Testis (tissue), 3 donors: Measurements from ENCODE around the gene TMEM164. TPM values are rescaled to one million over a fixed set of nuclear protein-coding genes. Genes with fewer than 3 reads are reported as not detected.

Source experiments
- DNase-seq: peaks from one replicate; pipeline ENCODE4 v3.0.0-alpha.2; 2019
- H3K27ac ChIP-seq, 2 donors: fragments of 200-600 bp; sonication (generic); one replicate each; pipeline ENCODE4 v1.5.1; 2019
- H3K27me3 ChIP-seq: fragments of 200-600 bp; sonication (generic); one replicate; pipeline ENCODE4 v1.5.1; 2019
- H3K36me3 ChIP-seq: fragments of 200-600 bp; sonication (generic); one replicate; pipeline ENCODE4 v1.5.1; 2017; ENCODE audit warnings: low read depth; ENCODE audit errors: missing control alignments
- H3K4me1 ChIP-seq: fragments of 200-600 bp; sonication (generic); one replicate; pipeline ENCODE4 v1.5.1; 2019
- H3K4me3 ChIP-seq, 2 donors: fragments of 200-600 bp; sonication (generic); one replicate each; pipeline ENCODE4 v1.5.1; 2017 to 2019
- H3K9me3 ChIP-seq: fragments of 200-600 bp; sonication (generic); one replicate; pipeline ENCODE4 v1.5.1; 2017
- POLR2A ChIP-seq: fragments of 450-650 bp; IDR thresholded peaks from one replicate; pipeline ENCODE4 v1.6.1; 2017; ENCODE audit warnings: antibody characterized with exemption, mild to moderate bottlenecking, moderate library complexity
- WGBS, 2 donors: methylation state at CpG; one replicate each; pipeline ENCODE4 v1.1.5; 2018; 5-methylcytosine and 5-hydroxymethylcytosine counted together
- intact Hi-C: fragments of 100-400 bp; cut with DNase I; formaldehyde crosslinking; loops from one replicate; pipeline ENCODE4 v1.15.1; 2023; ENCODE audit warnings: low total_unique reads
- polyA plus RNA-seq: library from polyadenylated mRNA; stranded (reverse); fragments of 350-450 nt; fragmentation: Illumina TruSeq; extraction: RNeasy Lipid Tissue Mini Kit (QIAGEN cat#74804); gene quantifications from one replicate; pipeline ENCODE4 v1.2.3, GENCODE V29; 2014; ENCODE audit warnings: low read depth, low replicate concordance; ENCODE audit not compliant: insufficient read depth
- total RNA-seq, 2 donors: library from RNA; depleted of rRNA; stranded (reverse); fragments of >200 nt; gene quantifications; one replicate each; pipeline ENCODE4 v1.2.3, GENCODE V29; 2016
- TF ChIP-seq, protein P1 (sequence below), 3 experiments: fragments of 450-650 bp in 2 of 3; fragments of 200-600 bp in 1 of 3; sonication (generic) in 1 of 3; IDR thresholded peaks; one replicate each; pipeline ENCODE4 v1.5.1; 2016 to 2019; ENCODE audit warnings: antibody characterized with exemption in 3 of 3, mild to moderate bottlenecking in 2 of 3, moderate library complexity in 1 of 3

Gene TMEM164
- total and polyA plus RNA-seq, 3 donors from 2014 or later: 7.9 to 13.9 (median 8.1) TPM

DNA sequence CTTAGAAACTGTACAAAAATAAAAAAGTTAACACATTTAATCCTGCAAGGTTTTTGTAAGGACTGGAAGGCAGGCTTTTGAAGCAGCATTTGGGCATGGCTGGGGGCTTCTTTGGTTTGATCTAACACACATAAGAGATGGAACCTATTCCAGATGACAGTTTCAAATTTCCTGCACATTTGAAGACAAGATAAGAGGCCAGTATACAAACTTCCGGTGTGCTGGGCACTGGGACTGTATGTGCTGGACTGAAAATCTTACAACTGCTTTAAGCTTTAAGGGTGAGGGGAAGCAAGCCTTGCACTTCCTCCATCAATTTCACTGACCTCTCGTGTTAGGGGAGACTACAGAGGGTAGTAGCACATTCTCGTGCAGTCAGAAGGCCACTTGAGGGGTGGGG, 192.1 kb downstream of the TMEM164 start:
- DNase-seq: no peak
- H3K36me3 ChIP-seq: no peaks in the 10 kb centered on the region
- 19 to 34% methylated on average over 2 to 3 of the region's 3 CpGs for WGBS, 2 donors
- no peak overlapping the region for H3K4me3 ChIP-seq
- intact Hi-C loops: no loop called here
- no peak for TF ChIP-seq POLR2A
- TF ChIP-seq, protein P1, sequence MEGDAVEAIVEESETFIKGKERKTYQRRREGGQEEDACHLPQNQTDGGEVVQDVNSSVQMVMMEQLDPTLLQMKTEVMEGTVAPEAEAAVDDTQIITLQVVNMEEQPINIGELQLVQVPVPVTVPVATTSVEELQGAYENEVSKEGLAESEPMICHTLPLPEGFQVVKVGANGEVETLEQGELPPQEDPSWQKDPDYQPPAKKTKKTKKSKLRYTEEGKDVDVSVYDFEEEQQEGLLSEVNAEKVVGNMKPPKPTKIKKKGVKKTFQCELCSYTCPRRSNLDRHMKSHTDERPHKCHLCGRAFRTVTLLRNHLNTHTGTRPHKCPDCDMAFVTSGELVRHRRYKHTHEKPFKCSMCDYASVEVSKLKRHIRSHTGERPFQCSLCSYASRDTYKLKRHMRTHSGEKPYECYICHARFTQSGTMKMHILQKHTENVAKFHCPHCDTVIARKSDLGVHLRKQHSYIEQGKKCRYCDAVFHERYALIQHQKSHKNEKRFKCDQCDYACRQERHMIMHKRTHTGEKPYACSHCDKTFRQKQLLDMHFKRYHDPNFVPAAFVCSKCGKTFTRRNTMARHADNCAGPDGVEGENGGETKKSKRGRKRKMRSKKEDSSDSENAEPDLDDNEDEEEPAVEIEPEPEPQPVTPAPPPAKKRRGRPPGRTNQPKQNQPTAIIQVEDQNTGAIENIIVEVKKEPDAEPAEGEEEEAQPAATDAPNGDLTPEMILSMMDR (IDR thresholded peaks at IDR 0.05): no peak
- H3K27ac ChIP-seq: no peak overlapping the region
- no peaks in the 10 kb centered on the region for H3K9me3 ChIP-seq
- no peaks in the 10 kb centered on the region for H3K27me3 ChIP-seq
- H3K4me1 ChIP-seq: no peaks in the 10 kb centered on the region

DNA sequence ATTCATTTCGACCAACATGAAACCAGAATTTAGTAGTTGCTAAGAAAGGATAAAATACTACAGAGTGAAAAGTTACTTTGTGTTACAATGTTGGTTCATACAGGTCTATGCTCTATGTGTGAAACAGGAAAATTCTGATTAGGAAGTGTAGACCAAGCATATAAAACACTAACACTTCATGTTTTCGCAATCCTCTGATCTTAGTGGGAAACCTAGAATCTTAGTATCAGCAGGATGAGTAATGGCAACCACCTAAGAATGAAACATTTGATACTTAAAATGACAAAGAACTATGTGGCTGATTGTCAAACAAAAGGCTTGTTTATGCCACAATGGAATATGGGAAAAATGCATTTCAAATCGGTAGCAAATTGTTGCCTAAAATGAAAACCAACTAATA, 198.9 kb downstream of the TMEM164 start:
- H3K4me1 ChIP-seq: no peaks in the 10 kb centered on the region
- intact Hi-C loops: no loop called here
- H3K27ac ChIP-seq: no peak overlapping the region
- no peaks in the 10 kb centered on the region for H3K27me3 ChIP-seq
- WGBS, 2 donors: 66 to 76% methylated on average over 3 of the region's 3 CpGs
- H3K9me3 ChIP-seq: no peaks in the 10 kb centered on the region
- TF ChIP-seq POLR2A: no peak
- TF ChIP-seq, protein P1 (IDR thresholded peaks at IDR 0.05): no peak
- DNase-seq: no peak
- H3K4me3 ChIP-seq: no peak overlapping the region
- H3K36me3 ChIP-seq: no peaks in the 10 kb centered on the region

DNA sequence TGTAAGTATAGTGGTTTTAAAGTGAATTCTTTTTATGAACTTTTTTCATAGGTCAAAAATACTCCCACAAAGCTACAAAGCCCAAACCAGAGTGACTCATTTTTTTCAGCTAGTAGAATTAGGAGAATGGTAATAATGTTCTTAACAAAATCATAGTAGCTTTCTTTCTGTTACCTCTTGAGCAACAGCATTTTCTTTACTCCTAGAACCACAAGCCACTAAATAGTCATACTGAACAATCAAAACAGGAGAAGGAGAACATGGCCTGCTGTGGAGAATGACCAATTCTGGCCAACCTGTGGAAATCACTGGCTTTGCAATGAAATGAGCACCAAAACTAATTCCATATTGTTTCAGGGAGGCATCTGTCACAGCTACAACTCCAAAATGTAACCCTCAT, 202.1 kb downstream of the TMEM164 start:
- no peak overlapping the region for H3K27ac ChIP-seq
- no peaks in the 10 kb centered on the region for H3K36me3 ChIP-seq
- intact Hi-C loops: no loop called here
- no peaks in the 10 kb centered on the region for H3K27me3 ChIP-seq
- no peaks in the 10 kb centered on the region for H3K4me1 ChIP-seq
- no peak overlapping the region for H3K4me3 ChIP-seq
- no peak for DNase-seq
- no peaks in the 10 kb centered on the region for H3K9me3 ChIP-seq
- no peak for TF ChIP-seq POLR2A
- TF ChIP-seq, protein P1 (IDR thresholded peaks at IDR 0.05): no peak

DNA sequence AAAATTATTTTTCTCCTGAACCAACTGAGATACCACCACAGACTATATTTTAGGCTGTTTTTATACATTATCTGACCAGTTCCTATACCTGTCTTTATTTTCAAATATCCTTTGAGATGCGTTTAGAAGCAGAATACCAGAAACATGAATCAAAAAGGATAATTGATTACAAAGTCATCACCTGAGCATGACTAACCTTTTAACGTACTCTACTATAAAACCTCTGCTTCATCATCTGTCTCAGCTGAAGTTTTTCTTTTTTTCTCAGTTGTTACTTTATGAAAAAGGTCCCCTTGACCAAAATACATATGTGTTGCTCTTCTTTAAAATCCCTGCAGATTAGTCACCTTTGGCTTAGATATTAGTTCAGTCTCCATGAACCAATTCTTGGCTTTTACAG, 205.2 kb downstream of the TMEM164 start:
- no peaks in the 10 kb centered on the region for H3K4me1 ChIP-seq
- WGBS, 2 donors: 96 to 100% methylated on average over 2 of the region's 2 CpGs
- no peak for DNase-seq
- H3K4me3 ChIP-seq: no peak overlapping the region
- H3K9me3 ChIP-seq: no peaks in the 10 kb centered on the region
- no peak overlapping the region for H3K27ac ChIP-seq
- no peaks in the 10 kb centered on the region for H3K36me3 ChIP-seq
- H3K27me3 ChIP-seq: no peaks in the 10 kb centered on the region
- TF ChIP-seq, protein P1 (IDR thresholded peaks at IDR 0.05): no peak
- TF ChIP-seq POLR2A: no peak
- intact Hi-C loops: no loop called here

DNA sequence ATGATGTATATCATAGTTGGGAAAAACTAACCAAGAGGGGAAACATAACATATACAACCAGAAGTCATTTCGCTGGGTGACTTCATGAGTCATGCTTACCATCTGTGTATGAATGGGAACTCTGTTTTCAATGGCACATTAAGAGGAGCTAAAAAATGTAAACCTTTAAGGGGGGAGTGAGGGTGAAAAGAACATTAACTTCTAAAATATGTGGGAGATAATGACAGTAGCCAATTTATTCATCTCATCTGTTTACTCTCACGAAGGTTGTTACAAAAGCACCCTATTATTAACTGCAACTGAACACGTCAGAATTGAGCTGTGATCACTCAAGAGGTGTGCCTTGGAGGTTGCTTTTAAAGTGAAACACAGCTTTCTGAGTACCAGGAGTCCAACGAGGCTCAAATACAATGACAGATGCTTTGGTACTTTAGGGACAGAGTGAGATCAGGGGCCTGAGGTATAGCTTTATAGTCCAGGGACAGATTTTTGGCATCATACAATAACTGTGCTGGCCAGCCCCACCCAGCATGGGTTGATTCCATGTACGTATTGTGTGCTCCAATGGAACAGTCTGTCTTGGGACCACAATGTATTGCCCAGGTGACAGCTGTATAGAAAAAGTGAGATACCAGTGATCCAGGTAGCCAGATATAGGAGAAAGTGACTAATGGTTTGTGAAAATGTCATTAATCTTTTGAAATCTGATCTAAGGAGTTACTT, 207.7 kb downstream of the TMEM164 start:
- no peak for DNase-seq
- H3K4me1 ChIP-seq: no peaks in the 10 kb centered on the region
- no peaks in the 10 kb centered on the region for H3K36me3 ChIP-seq
- H3K27me3 ChIP-seq: no peaks in the 10 kb centered on the region
- no peak for TF ChIP-seq POLR2A
- TF ChIP-seq, protein P1 (IDR thresholded peaks at IDR 0.05): no peak
- intact Hi-C loops: no loop called here
- no peak overlapping the region for H3K4me3 ChIP-seq
- H3K9me3 ChIP-seq: no peaks in the 10 kb centered on the region
- WGBS, 2 donors: 53 to 63% methylated on average over 3 to 5 of the region's 5 CpGs
- no peak overlapping the region for H3K27ac ChIP-seq
